ENCODE results near the gene TCF15. TPM values are rescaled to one million over a fixed set of nuclear protein-coding genes. Genes with fewer than 3 reads are reported as not detected.

TCF15 gene
- total and polyA plus RNA-seq, 2 of the 13 experiments (the other 11 are each of a cell fraction or from before 2014, with no cell fraction given): not detected

- TF ChIP-seq TCF12 (IDR thresholded peaks at IDR 0.05): no peak
- TF ChIP-seq TCF12 (CRISPR knock-in tag; IDR thresholded peaks at IDR 0.05): no peak
- no peak for TF ChIP-seq FOXO4 (CRISPR knock-in tag; conservative IDR thresholded peaks at IDR 0.05)
- no peak for TF ChIP-seq CHD2 (IDR thresholded peaks at IDR 0.05; ENCODE audit: low read depth, low read length)
- TF ChIP-seq BHLHE40 (IDR thresholded peaks at IDR 0.05; ENCODE audit: low read length): no peak
- no peak for TF ChIP-seq ZNF597 (CRISPR knock-in tag; IDR thresholded peaks at IDR 0.05)
- peak; percentile 67; the same call in 1 of the 2 replicates for TF ChIP-seq ZNF839 (CRISPR knock-in tag; IDR thresholded peaks at IDR 0.05; ENCODE audit: borderline replicate concordance)
- peak; percentile 94 for TF ChIP-seq CSRNP1 (CRISPR knock-in tag; IDR thresholded peaks at IDR 0.05)
- no peak for TF ChIP-seq DPF2 (CRISPR knock-in tag; IDR thresholded peaks at IDR 0.05; ENCODE audit: borderline replicate concordance, low read depth)
- TF ChIP-seq HNF1A (IDR thresholded peaks at IDR 0.05; ENCODE audit: low read depth): no peak
- no peak; the same call in 1 of the 2 replicates for TF ChIP-seq HNF1A (CRISPR knock-in tag; IDR thresholded peaks at IDR 0.05; ENCODE audit: borderline replicate concordance)
- TF ChIP-seq PAF1 (CRISPR knock-in tag; IDR thresholded peaks at IDR 0.05): no peak
- no peak for TF ChIP-seq ZNF414 (CRISPR knock-in tag; IDR thresholded peaks at IDR 0.05)
- no peak for TF ChIP-seq ZNF256 (CRISPR knock-in tag; conservative IDR thresholded peaks at IDR 0.05)
- no peak for TF ChIP-seq RFX3 (CRISPR knock-in tag; IDR thresholded peaks at IDR 0.05)
- no peak for TF ChIP-seq MZF1 (CRISPR knock-in tag; IDR thresholded peaks at IDR 0.05; ENCODE audit: borderline replicate concordance)
- no peak for TF ChIP-seq ZSCAN5A (CRISPR knock-in tag; IDR thresholded peaks at IDR 0.05; ENCODE audit: borderline replicate concordance)
- peak; percentile 54 for TF ChIP-seq ASH2L (IDR thresholded peaks at IDR 0.05; ENCODE audit: insufficient read length, low read depth, low read length)
- TF ChIP-seq KAT2B (IDR thresholded peaks at IDR 0.05; ENCODE audit: borderline replicate concordance, low read depth, low read length): no peak
- TF ChIP-seq KLF13 (CRISPR knock-in tag; IDR thresholded peaks at IDR 0.05): no peak
Measured at GRCh38 chr20:652615-653109, 42.6 kb upstream of the TCF15 start (continued).

All from HepG2 (cell line).